ENCODE measurements around the gene IFNGR1.

DNA sequence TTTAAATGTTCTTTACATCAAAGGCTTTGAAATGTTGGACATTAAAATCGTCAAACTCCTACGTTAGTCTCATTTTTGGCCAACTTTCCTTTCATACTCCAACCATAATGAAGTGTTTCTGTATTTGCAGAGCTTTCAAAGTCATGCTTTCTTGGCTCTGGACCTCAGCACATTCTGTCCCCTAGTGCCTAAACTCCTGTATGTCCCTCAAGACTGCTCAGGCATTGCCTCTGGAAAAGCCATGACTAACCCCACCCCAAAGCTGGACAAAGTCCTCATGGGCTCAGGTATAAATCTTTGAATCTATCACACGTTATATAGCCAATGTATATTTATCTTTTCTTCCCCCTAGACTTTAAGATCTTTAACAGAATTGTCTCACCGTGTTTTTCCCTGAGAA is 18.9 kb downstream of the IFNGR1 start:
- no peak for TF ChIP-seq POLR2AphosphoS5 (IDR thresholded peaks at IDR 0.05)
- TF ChIP-seq, protein P1, sequence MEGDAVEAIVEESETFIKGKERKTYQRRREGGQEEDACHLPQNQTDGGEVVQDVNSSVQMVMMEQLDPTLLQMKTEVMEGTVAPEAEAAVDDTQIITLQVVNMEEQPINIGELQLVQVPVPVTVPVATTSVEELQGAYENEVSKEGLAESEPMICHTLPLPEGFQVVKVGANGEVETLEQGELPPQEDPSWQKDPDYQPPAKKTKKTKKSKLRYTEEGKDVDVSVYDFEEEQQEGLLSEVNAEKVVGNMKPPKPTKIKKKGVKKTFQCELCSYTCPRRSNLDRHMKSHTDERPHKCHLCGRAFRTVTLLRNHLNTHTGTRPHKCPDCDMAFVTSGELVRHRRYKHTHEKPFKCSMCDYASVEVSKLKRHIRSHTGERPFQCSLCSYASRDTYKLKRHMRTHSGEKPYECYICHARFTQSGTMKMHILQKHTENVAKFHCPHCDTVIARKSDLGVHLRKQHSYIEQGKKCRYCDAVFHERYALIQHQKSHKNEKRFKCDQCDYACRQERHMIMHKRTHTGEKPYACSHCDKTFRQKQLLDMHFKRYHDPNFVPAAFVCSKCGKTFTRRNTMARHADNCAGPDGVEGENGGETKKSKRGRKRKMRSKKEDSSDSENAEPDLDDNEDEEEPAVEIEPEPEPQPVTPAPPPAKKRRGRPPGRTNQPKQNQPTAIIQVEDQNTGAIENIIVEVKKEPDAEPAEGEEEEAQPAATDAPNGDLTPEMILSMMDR (IDR thresholded peaks at IDR 0.05) = no peak

Measured in breast epithelium (tissue), 3 donors.